Mucosa of stomach (tissue), 1 donor: ENCODE measurements around the gene LRRC53.

Source experiments
- H3K27me3 ChIP-seq: one replicate; pipeline ENCODE4 v1.7.0; 2013; ENCODE audit warnings: mild to moderate bottlenecking, low read length; ENCODE audit not compliant: control insufficient read depth, insufficient read depth
- H3K36me3 ChIP-seq: one replicate; pipeline ENCODE4 v1.7.0; 2013; ENCODE audit warnings: low read length; ENCODE audit not compliant: control insufficient read depth, insufficient read depth
- H3K4me1 ChIP-seq: one replicate; pipeline ENCODE4 v1.7.0; 2013; ENCODE audit warnings: mild to moderate bottlenecking, low read length; ENCODE audit not compliant: control insufficient read depth, insufficient read depth
- H3K4me3 ChIP-seq: one replicate; pipeline ENCODE4 v1.7.0; 2013; ENCODE audit warnings: low read length
- H3K9ac ChIP-seq: one replicate; pipeline ENCODE4 v1.7.0; 2013; ENCODE audit warnings: mild to moderate bottlenecking, low read length, moderate library complexity
- H3K9me3 ChIP-seq: one replicate; pipeline ENCODE4 v1.7.0; 2013; ENCODE audit warnings: mild to moderate bottlenecking, low read length, moderate library complexity; ENCODE audit not compliant: control insufficient read depth
- donor health status: Pancreatic carcinoma.

Gene LRRC53

GRCh38 chr1:74464037-74464436 lies 48.4 kb downstream of the LRRC53 start:
- H3K9ac ChIP-seq, result no peak overlapping the region
- H3K4me1 ChIP-seq, result no peaks in the 10 kb centered on the region
- no peaks in the 10 kb centered on the region for H3K9me3 ChIP-seq
- H3K36me3 ChIP-seq, result no peaks in the 10 kb centered on the region
- no peak overlapping the region for H3K4me3 ChIP-seq
- no peaks in the 10 kb centered on the region for H3K27me3 ChIP-seq

DNA sequence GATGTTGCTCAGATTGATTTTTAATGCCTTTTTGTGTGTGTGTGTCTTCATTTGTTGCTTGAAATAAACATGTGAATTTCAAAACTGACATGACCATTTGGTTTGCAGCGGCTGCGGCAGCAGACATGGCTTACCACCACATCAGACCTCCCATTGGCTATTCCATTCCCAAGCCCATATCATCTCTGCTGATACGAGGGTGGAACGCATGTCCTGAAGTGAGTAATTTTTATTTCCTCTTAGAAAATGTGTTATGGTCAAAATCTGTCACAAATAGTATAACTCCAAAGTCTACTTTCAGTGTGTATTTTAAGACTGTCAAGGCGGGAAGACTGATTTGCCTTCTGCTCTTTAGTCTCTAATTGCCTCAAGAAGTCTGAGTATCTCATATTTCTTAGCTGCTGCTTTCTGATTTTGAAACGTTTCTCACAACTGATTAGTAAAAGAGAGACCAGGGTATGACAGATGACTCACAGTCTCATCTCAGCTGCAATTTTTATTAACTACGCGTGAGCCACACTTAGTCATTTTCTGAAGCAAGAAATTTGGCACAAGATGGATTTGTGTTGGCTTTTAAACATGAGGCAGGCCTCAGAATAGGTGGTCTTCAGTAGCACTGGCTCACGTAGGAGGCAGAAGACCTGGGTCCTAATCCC lies 49.0 kb downstream of the LRRC53 start:
- Histone ChIP-seq H3K9me3 (no peaks in the 10 kb centered on the region), H3K4me3 (no peak overlapping the region), H3K9ac (no peak overlapping the region), H3K36me3 (no peaks in the 10 kb centered on the region), H3K4me1 (no peaks in the 10 kb centered on the region), H3K27me3 (no peaks in the 10 kb centered on the region)

- Histone ChIP-seq H3K4me1 (no peaks in the 10 kb centered on the region), H3K4me3 (no peak overlapping the region), H3K36me3 (no peaks in the 10 kb centered on the region), H3K9ac (no peak overlapping the region), H3K9me3 (no peaks in the 10 kb centered on the region), H3K27me3 (no peaks in the 10 kb centered on the region)
Observed at GRCh38 chr1:74457253-74457652, 55.2 kb downstream of the LRRC53 start.

- H3K9ac ChIP-seq, result no peak overlapping the region
- no peaks in the 10 kb centered on the region for H3K9me3 ChIP-seq
- no peaks in the 10 kb centered on the region for H3K4me1 ChIP-seq
- no peaks in the 10 kb centered on the region for H3K36me3 ChIP-seq
- H3K27me3 ChIP-seq, result no peaks in the 10 kb centered on the region
- H3K4me3 ChIP-seq, result no peak overlapping the region
Observed at GRCh38 chr1:74455390-74455789, 57.0 kb downstream of the LRRC53 start.

- Histone ChIP-seq H3K9me3 (no peaks in the 10 kb centered on the region), H3K9ac (no peak overlapping the region), H3K27me3 (no peaks in the 10 kb centered on the region), H3K4me1 (no peaks in the 10 kb centered on the region), H3K4me3 (no peak overlapping the region), H3K36me3 (no peaks in the 10 kb centered on the region)
Observed at GRCh38 chr1:74453277-74453676, 59.1 kb downstream of the LRRC53 start.

DNA sequence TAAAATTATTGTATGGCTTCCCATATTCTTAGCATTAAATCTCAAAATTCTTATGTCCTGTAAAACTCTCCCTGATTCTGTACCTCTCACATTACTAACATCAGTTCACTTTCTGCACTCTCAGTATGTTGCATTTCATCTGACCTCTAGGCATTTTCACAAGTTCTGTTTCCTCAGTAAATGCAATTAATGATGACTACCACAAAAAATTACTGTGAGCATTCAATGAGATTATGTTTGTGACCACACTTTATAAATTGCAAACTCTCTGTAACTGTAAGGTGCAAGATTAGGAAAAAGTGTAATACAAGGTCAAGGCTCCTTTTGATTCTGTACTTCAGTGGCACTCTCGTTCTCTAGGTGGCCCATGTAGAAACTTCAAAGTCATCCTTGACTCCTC lies 60.4 kb downstream of the LRRC53 start:
- H3K36me3 ChIP-seq, result no peaks in the 10 kb centered on the region
- no peaks in the 10 kb centered on the region for H3K9me3 ChIP-seq
- H3K4me3 ChIP-seq, result no peak overlapping the region
- no peak overlapping the region for H3K9ac ChIP-seq
- H3K4me1 ChIP-seq, result no peaks in the 10 kb centered on the region
- H3K27me3 ChIP-seq, result no peaks in the 10 kb centered on the region

DNA sequence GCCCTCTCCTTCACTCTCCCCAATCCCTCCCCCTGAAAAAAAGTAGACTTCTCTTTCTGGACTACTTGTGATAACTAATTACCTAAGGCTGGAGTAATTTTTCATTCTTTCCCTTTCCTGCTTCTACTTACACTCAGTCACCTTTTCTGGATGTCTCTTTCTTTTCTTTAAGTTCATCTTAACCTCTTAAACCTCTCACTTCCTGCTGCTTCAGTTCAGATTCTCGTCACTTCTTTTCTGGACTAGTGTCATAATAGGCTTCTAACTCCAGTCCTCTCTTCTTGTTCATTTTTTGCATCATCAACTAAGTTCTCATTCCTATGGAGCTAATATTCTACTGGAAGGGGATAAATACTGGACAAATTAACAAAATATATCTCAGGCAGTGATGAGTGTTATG lies 75.4 kb downstream of the LRRC53 start:
- Histone ChIP-seq H3K4me3 (no peak overlapping the region), H3K9me3 (no peaks in the 10 kb centered on the region), H3K27me3 (no peaks in the 10 kb centered on the region), H3K36me3 (no peaks in the 10 kb centered on the region), H3K4me1 (no peaks in the 10 kb centered on the region), H3K9ac (no peak overlapping the region)

DNA sequence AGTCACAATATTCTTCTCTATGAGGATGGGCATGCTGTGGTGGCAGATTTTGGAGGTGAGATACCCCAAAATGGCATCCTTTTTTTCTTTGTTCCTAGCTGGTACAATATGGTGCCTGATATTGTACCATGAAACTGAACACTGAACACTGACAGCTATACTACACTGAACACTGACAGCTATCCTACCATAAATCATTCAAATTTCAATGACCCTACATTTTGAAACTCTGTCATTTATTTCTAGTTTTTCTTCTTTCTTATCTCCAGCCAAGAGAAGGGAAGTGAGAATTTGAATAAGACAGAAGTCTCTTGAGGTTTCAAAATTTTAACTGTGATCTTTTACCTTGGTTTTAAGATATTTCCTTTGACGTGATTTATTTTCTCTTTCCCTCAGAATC lies 76.3 kb downstream of the LRRC53 start:
- no peaks in the 10 kb centered on the region for H3K9me3 ChIP-seq

DNA sequence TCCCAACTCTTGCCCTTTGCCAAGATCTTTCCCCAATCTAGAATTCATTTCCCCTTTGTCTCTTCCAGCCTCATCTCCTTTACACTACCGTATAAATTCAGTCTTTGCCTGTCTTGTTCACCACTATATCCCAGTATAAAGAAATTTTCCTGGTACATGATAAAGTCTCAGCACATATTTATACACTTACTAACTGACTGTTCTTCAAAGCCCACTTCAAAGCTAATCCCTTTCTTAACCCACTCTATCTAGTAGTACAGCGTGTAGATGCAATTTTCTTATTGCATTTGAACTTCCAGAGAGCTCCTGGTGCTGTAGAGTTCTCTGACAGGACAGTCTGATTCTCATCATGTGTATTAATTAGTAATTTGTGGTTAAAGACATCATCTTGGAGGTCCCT lies 78.1 kb downstream of the LRRC53 start:
- H3K9me3 ChIP-seq, result no peaks in the 10 kb centered on the region
- no peaks in the 10 kb centered on the region for H3K4me1 ChIP-seq
- H3K36me3 ChIP-seq, result no peaks in the 10 kb centered on the region
- H3K4me3 ChIP-seq, result no peak overlapping the region
- H3K9ac ChIP-seq, result no peak overlapping the region
- H3K27me3 ChIP-seq, result no peaks in the 10 kb centered on the region

More for the DNA sequence above, 76.3 kb downstream of the LRRC53 start:
- no peak overlapping the region for H3K9ac ChIP-seq
- H3K27me3 ChIP-seq, result no peaks in the 10 kb centered on the region
- H3K4me3 ChIP-seq, result no peak overlapping the region
- no peaks in the 10 kb centered on the region for H3K36me3 ChIP-seq
- no peaks in the 10 kb centered on the region for H3K4me1 ChIP-seq

DNA sequence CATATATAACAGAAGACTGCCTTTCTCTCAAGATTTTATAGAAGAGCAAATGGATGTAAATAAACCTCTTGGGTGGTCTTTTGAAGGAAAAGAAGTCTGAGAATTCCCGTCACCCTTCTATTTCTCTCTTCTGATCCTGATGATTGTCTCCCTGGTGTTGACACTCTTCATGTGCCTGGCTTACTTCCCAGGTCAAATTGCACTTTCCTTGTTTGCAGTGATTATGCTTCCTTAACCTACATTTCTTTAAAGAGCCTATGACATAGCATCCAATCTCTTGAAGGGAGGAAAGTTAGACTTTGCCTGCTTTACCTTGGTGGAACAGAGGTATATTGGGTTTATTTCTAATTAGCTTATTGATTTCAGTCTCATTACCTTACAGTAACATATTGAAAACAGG lies 80.1 kb downstream of the LRRC53 start:
- no peaks in the 10 kb centered on the region for H3K27me3 ChIP-seq
- no peak overlapping the region for H3K4me3 ChIP-seq
- H3K9ac ChIP-seq, result no peak overlapping the region
- H3K9me3 ChIP-seq, result no peaks in the 10 kb centered on the region
- no peaks in the 10 kb centered on the region for H3K36me3 ChIP-seq
- H3K4me1 ChIP-seq, result no peaks in the 10 kb centered on the region

- no peaks in the 10 kb centered on the region for H3K27me3 ChIP-seq
- no peak overlapping the region for H3K4me3 ChIP-seq
- H3K4me1 ChIP-seq, result no peaks in the 10 kb centered on the region
- no peaks in the 10 kb centered on the region for H3K9me3 ChIP-seq
- H3K36me3 ChIP-seq, result no peaks in the 10 kb centered on the region
- H3K9ac ChIP-seq, result no peak overlapping the region
Observed at GRCh38 chr1:74431531-74431930, 80.9 kb downstream of the LRRC53 start.

DNA sequence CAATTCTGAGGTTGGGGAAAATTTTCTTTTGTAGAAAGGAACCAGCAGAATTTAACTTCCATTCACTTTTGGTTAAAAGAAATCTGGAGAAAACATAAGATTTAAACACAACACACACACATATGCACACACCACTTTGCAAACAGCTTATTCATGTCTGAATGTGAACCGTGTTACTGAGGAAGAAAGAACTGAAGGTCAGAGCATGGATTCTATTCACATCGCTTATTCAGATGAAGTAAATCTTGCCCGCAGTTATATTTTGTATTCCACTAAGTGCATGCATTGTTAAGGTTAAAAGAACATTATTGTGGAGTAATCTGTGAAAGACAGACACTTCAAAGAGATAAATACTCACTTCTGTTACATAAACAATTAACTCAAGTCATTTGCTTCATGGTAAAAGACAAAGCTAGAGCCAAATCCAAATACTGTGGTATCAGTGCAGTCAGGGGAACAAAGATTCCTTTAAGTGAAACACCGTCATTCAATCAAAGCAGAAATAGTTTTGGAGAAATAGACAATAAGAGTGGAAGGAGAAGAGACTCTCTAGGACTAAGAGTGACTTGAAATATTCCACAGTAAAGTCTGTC lies 82.0 kb downstream of the LRRC53 start:
- no peaks in the 10 kb centered on the region for H3K36me3 ChIP-seq
- no peaks in the 10 kb centered on the region for H3K27me3 ChIP-seq
- no peaks in the 10 kb centered on the region for H3K4me1 ChIP-seq
- no peak overlapping the region for H3K9ac ChIP-seq
- no peaks in the 10 kb centered on the region for H3K9me3 ChIP-seq
- no peak overlapping the region for H3K4me3 ChIP-seq

GRCh38 chr1:74429580-74429979 lies 82.8 kb downstream of the LRRC53 start:
- Histone ChIP-seq H3K4me3 (no peak overlapping the region), H3K9me3 (no peaks in the 10 kb centered on the region), H3K9ac (no peak overlapping the region), H3K36me3 (no peaks in the 10 kb centered on the region), H3K4me1 (no peaks in the 10 kb centered on the region), H3K27me3 (no peaks in the 10 kb centered on the region)
